CD1c-positive myeloid dendritic cell (primary cell): ENCODE measurements around the gene RUNDC3A.
"Not testable (repeated sequence)": the region's sequence is repeated elsewhere in the genome, so short reads cannot be mapped to it uniquely, and the experiment has no call there.

Experiments used
- DNase-seq: peaks from one replicate; pipeline ENCODE4 v3.0.0-alpha.2; 2016; ENCODE audit errors: extremely low spot score

RUNDC3A gene

DNA sequence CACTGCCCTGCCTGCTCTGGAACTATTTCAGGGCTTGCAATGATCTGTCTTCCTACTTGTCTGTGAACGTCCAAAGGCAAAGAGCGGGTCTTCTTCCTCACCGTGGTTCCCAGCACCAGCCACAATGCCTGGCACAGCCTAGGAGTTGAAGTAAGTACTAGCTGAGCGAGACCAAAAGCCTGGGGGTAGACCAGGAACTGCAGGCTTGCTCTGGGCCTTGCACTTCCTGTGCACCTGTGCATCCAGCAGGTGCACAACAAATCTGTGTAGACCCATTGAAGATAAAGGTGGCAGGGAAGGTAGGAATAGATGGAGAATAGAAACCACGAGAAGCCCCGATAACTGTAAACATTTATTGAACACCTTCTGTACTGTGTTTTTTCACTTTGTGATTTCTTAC lies 50.6 kb downstream of the RUNDC3A start:
- DNase-seq = no peak

DNA sequence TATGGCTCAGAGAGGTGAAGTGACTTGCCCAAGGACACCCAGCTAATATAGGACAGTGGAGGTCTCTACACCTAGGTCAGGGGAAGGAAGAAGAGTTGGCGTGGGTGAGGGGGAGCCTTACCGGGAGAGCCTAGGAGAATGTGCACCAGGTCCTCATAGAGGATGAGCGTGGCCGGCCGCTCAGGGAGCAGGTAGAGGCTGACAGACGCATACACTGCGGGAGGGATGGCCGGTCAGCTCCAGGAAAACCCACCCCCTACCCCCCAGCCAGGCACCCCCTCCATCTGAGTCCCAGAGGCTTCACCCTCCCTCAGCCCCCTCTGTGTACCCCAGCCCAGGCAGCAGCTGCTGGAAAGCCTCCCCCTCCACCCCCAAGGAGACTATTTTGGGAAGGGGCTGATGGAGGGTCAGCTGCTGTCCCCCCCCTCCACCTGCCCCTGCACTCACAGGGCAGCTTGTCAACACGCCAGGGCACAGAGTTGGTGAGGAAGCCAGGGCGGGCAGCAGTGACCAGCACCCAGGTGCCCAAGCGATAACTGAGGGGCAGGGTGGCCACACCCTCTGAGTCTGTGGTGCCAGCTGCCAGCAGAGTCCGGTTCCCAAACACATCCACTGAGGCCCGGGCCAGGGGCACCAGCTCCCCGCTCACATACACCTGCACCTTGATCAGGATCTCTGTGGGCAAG lies 51.2 kb downstream of the RUNDC3A start:
- no peak for DNase-seq

DNA sequence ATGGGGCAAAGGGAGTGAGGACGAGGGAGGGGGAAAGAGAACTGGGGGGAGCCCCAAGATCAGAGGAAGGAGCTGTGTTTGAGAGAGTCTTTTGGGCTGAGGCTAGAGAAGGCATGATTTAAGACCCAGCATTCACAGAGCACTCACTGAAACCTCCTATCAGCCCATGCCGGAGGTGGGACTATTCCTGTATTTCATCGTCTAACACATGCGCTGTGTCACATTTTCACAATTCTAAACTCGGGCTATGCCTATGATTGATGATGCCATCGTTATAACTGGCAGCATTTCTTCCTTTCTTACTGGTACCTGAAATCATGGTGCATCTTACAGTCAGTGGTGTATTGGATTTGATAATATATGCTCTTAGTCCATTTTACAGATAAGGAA lies 51.7 kb downstream of the RUNDC3A start:
- no peak for DNase-seq

DNA sequence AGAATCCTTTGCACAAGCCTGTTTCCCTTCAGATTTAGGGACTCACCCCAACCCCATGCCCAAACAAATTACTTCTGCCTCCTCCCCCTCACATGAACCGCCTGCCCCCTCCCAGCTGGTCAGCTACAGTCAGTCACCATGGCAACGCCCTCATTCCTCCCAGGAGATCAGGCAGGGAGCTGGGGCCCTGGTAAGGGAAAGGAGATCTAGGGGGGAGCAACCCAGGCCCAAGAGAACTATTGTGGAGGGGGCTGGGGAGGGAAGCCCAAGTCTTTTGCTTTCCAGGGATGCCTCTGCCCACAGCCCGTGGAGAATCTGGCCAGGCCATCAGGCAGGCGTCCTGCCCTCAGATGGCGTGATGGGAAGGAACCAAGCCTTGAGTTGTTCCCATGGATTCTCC lies 52.4 kb downstream of the RUNDC3A start:
- DNase-seq = no peak

DNA sequence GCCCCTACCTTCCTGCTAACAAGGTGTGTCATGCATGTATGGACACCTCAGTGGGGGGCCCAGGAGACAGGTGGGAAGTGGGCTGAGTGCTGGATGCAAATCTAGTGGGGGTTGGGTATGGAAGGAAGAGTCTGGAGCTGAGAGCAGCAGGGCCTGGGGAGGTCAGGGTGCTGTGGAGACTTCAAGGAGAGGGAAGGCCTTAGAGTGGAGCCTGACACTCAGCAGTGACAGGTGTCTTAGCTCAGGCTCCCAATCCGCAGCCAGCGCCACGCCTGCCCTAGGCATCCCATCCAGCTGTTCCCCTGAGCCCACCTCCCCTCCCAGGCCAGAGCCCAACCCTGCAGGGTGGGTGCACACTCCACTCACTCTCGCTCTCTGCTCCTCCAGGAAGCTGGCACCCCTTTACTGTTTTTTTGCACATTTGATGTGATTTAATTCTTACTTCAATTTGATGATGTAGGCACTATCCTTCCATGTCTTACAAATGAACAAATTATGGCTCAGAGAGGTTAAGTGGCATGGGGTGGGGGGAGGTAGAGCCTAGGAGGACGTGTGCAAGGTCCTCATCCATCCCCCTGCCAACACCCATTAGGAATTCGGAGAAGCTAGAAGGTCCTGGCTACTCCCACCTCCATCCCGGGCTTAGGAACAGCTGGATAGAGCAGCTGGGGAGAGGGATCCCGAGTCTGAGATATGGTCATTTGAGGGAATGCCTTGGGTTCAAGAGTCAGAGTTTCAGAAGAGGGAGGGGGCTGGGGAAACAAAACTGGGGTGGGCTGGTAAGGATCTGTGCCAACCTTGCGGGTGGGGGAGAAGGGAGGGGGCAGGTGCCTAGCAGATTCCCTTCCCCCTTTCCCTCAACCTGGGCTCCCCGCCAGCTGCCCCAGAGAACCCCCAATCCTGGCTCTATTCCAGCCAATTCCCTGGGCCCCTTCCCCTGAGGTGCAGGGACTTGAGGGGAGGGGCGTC lies 53.2 kb downstream of the RUNDC3A start:
- DNase-seq = no peak

DNA sequence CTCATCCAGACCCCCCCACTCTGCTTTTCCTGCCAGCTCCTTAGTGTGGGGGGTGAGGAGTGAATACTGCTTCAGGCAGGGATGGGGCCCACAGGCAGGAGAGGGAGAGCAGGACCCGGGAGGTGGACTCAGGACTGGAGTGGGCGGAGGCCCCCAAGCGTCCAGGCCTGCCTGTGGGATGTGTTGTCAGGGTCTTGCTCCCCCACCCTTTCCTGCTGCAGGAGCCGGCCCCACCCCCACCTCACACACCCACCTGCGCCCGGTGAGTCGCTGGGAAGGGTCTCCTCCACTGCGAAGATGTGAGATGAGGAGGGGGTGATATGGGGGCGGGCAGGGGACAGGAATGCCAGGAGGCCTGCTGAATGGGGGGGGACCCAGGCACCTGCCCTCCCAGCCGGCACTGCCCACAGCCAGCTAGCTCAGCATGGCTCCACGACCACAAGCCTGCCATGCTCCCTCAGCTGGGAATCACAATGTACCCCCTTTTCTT lies 54.1 kb downstream of the RUNDC3A start:
- DNase-seq = no peak

DNA sequence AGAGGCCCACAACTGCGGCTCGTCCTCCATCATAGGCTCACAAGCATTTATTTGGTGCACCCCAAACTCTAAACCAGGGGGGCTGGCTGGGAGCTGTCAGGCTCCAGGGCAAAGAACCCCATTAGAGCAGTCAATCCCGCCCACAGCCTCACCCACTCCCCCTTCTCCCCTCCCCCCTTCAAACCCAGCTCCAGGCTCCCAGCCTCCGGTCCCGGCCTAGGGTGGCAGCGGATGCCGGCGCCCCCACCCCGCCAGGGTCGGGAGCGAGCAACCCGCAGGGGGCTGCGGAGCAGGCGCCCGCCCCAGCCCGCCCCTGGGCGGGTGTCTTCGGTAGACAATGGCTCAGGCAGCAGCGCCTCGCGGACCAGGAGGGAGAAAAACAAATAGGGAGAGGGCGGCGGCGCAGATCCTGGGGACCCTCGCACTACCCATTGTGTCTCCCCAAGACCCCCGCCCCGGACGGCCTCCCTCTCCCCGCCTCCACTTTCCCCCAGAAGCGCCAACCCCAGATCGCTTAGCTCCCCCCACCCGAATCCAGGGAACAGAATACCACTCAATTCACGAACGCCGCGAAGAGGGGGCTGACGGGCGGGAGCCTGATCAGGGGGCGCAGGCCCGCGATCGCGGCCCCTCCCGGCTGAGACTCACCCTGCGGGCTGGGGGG lies 54.7 kb downstream of the RUNDC3A start:
- DNase-seq = no peak

DNA sequence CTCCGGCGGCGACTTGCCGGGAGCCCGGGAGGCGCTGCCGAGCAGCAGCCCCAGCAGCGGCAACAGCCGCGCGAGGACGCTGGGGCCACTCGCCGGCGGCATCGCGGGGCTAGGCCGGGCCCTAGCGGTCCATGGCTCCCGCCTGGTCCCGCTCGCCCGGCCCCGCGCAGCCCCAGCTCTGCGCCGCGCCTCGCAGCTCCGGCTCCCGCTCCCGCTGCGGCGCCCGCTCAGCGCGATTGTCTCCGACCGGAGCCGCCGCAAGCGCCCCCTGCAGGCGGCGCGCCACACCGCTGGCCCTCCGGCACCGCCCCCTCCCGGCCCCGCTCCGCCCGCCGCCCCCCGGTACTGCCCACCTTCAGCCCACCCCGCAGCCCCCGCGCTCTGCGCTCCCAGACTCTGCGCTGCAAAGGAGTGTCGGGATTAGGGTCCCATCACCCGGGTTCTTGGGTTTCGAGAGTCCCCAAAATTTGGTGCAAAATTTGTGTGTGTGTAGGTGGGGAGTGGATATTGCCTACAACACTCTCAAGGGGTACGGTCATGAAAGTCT lies 55.3 kb downstream of the RUNDC3A start, which contains the start of gene FAM171A2:
Gene FAM171A2 (minus strand): TSS at position 241 of the 547 bp plus-strand sequence. CDS start 139 bp downstream, at position 102.
- peak; percentile 81 for DNase-seq

DNA sequence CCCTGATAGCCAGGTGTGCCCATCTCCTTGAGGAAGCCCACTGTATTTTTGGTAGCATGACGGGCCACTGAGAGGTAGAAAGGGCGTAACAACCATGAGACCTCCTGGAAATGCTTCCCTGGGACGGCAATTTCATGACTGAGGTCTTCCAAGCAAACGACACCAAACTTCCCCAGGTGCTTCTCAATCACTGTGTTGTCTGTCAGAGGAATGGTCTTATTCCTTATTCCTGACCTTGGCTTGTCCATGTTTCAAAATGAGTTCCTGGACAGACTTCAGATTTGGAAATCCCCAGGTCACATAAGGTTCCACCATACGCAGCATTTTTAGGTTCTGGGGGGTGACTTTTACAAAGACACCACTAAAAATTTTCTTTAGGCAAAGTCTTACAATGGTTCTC lies 56.6 kb downstream of the RUNDC3A start:
- not testable (repeated sequence) for DNase-seq

DNA sequence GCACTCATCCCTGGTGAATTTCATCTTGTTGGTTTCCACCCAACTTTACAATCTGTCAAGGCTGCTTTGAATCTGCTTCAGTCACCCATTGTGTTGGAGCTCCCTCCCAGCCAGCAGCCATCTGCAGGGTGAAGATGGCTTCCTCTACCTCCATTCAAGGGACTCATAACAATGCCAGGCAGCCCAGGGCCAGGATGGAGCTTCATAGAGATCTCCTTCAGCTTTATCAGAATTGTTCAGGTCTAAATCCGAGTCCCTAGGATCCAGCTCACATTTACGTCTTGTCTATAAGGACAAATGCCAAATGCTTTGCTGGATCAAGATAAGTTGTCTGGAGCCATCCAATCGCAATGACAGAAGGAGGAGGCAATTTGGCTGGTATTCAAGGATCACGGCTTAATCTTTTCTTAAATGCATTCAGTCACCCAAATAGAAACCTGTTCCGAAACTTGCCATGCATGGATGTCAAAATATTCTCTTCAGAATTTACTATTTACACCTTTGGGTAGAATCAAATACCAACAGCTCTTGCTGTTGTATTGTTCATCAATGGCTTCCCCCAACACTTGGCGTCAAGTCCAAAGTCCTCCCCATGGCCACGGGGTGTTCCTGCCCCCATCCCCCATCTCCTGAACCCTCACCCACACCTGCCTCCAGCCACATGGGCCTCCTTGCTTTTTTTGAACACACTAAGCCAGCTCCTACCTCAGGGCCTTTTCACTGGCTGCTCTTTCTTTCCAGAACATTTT lies 59.0 kb downstream of the RUNDC3A start:
- DNase-seq = no peak
